ENCODE measurements around the gene TNIK. TPM values are rescaled to one million over a fixed set of nuclear protein-coding genes. Genes with fewer than 3 reads are reported as not detected.

The TNIK gene
- total RNA-seq, 4 donors from 2014 or later, result 1.5 to 20.3 (median 7.7) TPM

DNA sequence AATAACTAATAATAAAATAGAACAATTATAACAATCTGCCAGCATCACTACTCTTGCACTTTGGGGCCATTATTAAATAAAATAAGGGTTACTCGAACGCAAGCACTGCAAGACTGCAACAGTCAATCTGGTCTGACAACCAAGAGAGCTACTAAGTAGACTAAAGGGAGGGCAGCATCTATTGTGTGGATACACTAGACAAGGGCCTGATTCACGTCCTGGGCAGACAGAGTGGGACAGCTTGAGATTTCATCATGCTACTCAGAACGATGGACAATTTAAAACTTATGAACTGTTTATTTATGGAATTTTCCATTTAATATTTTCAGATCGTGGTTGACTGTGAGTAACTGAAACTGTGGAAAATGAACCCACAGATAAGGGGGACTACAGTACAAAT, 39.5 kb downstream of the TNIK start:
- no peak for TF ChIP-seq CTCF (IDR thresholded peaks at IDR 0.05)
- TF ChIP-seq POLR2A (IDR thresholded peaks at IDR 0.05), result no peak
- Histone ChIP-seq H3K4me3 (no peak overlapping the region), H3K36me3 (no peaks in the 10 kb centered on the region), H3K4me1 (no peaks in the 10 kb centered on the region), H3K27ac (no peak overlapping the region), H3K9me3 (no peaks in the 10 kb centered on the region), H3K27me3 (no peaks in the 10 kb centered on the region)
- no peak for DNase-seq
- intact Hi-C loops (cut with DNase I; ENCODE audit: low total_unique reads), result no loop called here

DNA sequence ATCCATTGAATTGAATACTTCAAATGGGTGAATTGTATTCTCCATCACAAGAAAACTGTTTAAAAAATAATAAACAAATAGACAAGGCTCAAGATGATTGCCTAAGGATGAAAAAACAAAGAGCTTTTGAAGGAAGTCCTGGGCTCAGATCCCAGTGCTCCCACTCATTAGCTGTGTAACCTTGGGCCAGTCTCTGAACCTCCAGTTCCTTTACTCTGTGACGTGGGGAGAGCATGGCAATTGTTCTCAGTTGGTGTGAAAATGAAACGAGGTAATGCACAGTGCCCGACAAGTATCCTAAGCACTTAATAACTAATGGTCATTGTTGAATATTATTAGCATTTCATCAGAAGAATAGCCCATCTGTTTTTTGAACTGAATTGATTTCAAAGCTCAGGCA, 40.7 kb downstream of the TNIK start:
- intact Hi-C loops (cut with DNase I; ENCODE audit: low total_unique reads), result no loop called here
- Histone ChIP-seq H3K4me1 (no peaks in the 10 kb centered on the region), H3K4me3 (no peak overlapping the region), H3K27ac (no peak overlapping the region), H3K9me3 (no peaks in the 10 kb centered on the region), H3K36me3 (no peaks in the 10 kb centered on the region), H3K27me3 (no peaks in the 10 kb centered on the region)
- no peak for DNase-seq
- TF ChIP-seq CTCF (IDR thresholded peaks at IDR 0.05), result no peak
- TF ChIP-seq POLR2A (IDR thresholded peaks at IDR 0.05), result no peak

DNA sequence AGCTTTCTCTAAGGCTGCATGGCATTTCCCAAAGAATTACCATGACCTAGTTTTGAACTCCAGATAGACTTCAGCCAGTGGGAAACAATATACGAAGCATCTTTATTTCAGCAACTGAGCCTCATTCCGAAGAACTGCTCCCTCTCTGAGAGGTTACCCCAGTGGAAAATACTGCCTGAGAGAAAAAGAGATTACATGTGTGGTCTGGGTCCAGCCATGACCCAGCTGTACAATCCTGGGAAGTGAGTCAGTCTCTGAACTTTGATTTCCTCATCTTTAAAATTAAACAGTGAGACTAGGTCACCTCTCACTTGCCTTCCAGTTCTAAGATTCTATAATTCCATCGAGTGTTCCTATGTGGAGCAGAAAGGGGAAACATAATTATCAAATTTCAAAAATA, 42.4 kb downstream of the TNIK start:
- no peaks in the 10 kb centered on the region for H3K36me3 ChIP-seq
- DNase-seq, result no peak
- no peak overlapping the region for H3K4me3 ChIP-seq
- H3K27me3 ChIP-seq, result no peaks in the 10 kb centered on the region
- TF ChIP-seq POLR2A (IDR thresholded peaks at IDR 0.05), result no peak
- no peak for TF ChIP-seq CTCF (IDR thresholded peaks at IDR 0.05)
- no peaks in the 10 kb centered on the region for H3K4me1 ChIP-seq
- no peak overlapping the region for H3K27ac ChIP-seq
- intact Hi-C loops (cut with DNase I; ENCODE audit: low total_unique reads), result no loop called here
- no peaks in the 10 kb centered on the region for H3K9me3 ChIP-seq

DNA sequence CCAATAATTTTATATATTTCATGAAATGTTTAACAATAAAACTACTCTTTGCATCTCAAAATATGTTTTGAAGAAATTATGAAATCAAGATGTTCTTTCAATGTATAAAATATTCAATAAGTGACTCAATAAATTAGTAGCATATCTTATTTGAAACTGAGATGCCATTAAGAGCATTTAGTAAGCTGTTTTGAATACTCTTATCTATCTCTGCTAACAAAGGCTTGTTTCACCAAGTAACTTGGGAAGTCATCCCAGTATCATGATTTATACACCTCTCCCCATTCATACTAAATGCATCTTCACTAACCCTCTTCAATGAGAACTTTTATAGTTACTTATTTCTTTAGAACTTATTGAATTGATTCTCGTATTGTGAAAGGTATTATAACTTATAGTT, 43.1 kb downstream of the TNIK start:
- H3K4me1 ChIP-seq, result no peaks in the 10 kb centered on the region
- H3K27ac ChIP-seq, result no peak overlapping the region
- H3K4me3 ChIP-seq, result no peak overlapping the region

GRCh38 chr3:171416666-171417065, 43.5 kb downstream of the TNIK start:
- intact Hi-C loops (cut with DNase I; ENCODE audit: low total_unique reads), result no loop called here
- H3K9me3 ChIP-seq, result no peaks in the 10 kb centered on the region
- no peak for DNase-seq
- no peak overlapping the region for H3K27ac ChIP-seq
- no peaks in the 10 kb centered on the region for H3K36me3 ChIP-seq
- no peaks in the 10 kb centered on the region for H3K4me1 ChIP-seq
- no peaks in the 10 kb centered on the region for H3K27me3 ChIP-seq
- H3K4me3 ChIP-seq, result no peak overlapping the region
- TF ChIP-seq POLR2A (IDR thresholded peaks at IDR 0.05) (no peak), CTCF (IDR thresholded peaks at IDR 0.05) (no peak)

More for the DNA sequence above, 43.1 kb downstream of the TNIK start:
- Histone ChIP-seq H3K9me3 (no peaks in the 10 kb centered on the region), H3K27me3 (no peaks in the 10 kb centered on the region), H3K36me3 (no peaks in the 10 kb centered on the region)
- DNase-seq, result no peak
- intact Hi-C loops (cut with DNase I; ENCODE audit: low total_unique reads), result no loop called here
- no peak for TF ChIP-seq POLR2A (IDR thresholded peaks at IDR 0.05)
- TF ChIP-seq CTCF (IDR thresholded peaks at IDR 0.05), result no peak

Data from uterus (tissue), 4 donors.